Measurements from ENCODE around the gene OR4D2.

DNA sequence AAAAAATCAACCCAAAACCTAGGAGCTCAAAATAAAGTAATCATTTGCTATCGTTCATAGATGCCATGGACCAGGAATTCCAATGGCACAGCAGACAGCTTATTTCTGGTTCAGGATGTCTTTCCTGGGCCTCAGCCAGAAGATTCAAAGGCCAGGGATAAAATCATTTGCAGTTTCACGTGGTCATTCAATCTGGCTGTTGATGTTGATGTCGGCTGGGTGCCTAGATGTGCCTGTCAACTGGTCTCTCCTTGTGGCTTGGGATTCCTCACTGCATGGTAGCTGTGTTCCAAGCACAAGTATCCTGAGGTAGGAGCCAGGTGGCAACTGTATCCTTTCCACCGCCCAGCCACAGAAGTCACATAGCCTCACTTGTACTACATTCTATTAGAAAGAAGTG is 15.0 kb downstream of the OR4D2 start:
- TF ChIP-seq, protein P1, sequence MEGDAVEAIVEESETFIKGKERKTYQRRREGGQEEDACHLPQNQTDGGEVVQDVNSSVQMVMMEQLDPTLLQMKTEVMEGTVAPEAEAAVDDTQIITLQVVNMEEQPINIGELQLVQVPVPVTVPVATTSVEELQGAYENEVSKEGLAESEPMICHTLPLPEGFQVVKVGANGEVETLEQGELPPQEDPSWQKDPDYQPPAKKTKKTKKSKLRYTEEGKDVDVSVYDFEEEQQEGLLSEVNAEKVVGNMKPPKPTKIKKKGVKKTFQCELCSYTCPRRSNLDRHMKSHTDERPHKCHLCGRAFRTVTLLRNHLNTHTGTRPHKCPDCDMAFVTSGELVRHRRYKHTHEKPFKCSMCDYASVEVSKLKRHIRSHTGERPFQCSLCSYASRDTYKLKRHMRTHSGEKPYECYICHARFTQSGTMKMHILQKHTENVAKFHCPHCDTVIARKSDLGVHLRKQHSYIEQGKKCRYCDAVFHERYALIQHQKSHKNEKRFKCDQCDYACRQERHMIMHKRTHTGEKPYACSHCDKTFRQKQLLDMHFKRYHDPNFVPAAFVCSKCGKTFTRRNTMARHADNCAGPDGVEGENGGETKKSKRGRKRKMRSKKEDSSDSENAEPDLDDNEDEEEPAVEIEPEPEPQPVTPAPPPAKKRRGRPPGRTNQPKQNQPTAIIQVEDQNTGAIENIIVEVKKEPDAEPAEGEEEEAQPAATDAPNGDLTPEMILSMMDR (IDR thresholded peaks at IDR 0.05; ENCODE audit: insufficient read depth, low read depth, low read length), result no peak
- no peak for TF ChIP-seq EZH2 (IDR thresholded peaks at IDR 0.05; ENCODE audit: insufficient read depth, low read length)

Data from astrocyte (in vitro differentiated cells and primary cell).